GM18505 (cell line): ENCODE data around the gene NLRC3.
"Not testable (repeated sequence)": the region's sequence is repeated elsewhere in the genome, so short reads cannot be mapped to it uniquely, and the experiment has no call there.

Source experiments
- ATAC-seq: cut with Tn5 transposase; IDR thresholded peaks from one replicate; pipeline ENCODE4 v1.9.1; 2021; ENCODE audit not compliant: unreplicated experiment
- POLR2A ChIP-seq: IDR thresholded peaks from 4 replicates; pipeline ENCODE4 v1.6.1; 2011; ENCODE audit warnings: borderline replicate concordance; ENCODE audit not compliant: insufficient read depth, insufficient read length; ENCODE audit errors: extremely low read depth

The NLRC3 gene

GRCh38 chr16:3518292-3518985 is 58.8 kb downstream of the NLRC3 start:
- no peak for TF ChIP-seq POLR2A
- no peak for ATAC-seq

- no peak for ATAC-seq
Measured at GRCh38 chr16:3515897-3516296, 61.3 kb downstream of the NLRC3 start.

GRCh38 chr16:3514621-3515020 is 62.6 kb downstream of the NLRC3 start:
- ATAC-seq, result no peak
- TF ChIP-seq POLR2A, result no peak

More at GRCh38 chr16:3515897-3516296, 61.3 kb downstream of the NLRC3 start:
- no peak for TF ChIP-seq POLR2A

- TF ChIP-seq POLR2A, result no peak
Measured at GRCh38 chr16:3513892-3514583, 63.2 kb downstream of the NLRC3 start.

GRCh38 chr16:3511286-3512180 is 65.7 kb downstream of the NLRC3 start:
- TF ChIP-seq POLR2A, result no peak
- no peak for ATAC-seq

More at GRCh38 chr16:3513892-3514583, 63.2 kb downstream of the NLRC3 start:
- no peak for ATAC-seq

GRCh38 chr16:3510416-3510815 is 66.8 kb downstream of the NLRC3 start:
- ATAC-seq, result no peak

GRCh38 chr16:3509470-3509928 is 67.7 kb downstream of the NLRC3 start:
- no peak for ATAC-seq
- no peak for TF ChIP-seq POLR2A

More at GRCh38 chr16:3510416-3510815, 66.8 kb downstream of the NLRC3 start:
- TF ChIP-seq POLR2A, result no peak

GRCh38 chr16:3508736-3509135 is 68.5 kb downstream of the NLRC3 start:
- no peak for TF ChIP-seq POLR2A
- ATAC-seq, result no peak

- no peak for TF ChIP-seq POLR2A
- ATAC-seq, result no peak
Measured at GRCh38 chr16:3503523-3503922, 73.7 kb downstream of the NLRC3 start.

GRCh38 chr16:3501783-3502400 is 75.3 kb downstream of the NLRC3 start:
- no peak for TF ChIP-seq POLR2A
- ATAC-seq, result no peak

- not testable (repeated sequence) for ATAC-seq
Measured at GRCh38 chr16:3501412-3501761, 75.8 kb downstream of the NLRC3 start.

- no peak for ATAC-seq
Measured at GRCh38 chr16:3498988-3499387, 78.2 kb downstream of the NLRC3 start.

GRCh38 chr16:3497771-3498170 is 79.4 kb downstream of the NLRC3 start:
- no peak for ATAC-seq
- TF ChIP-seq POLR2A, result no peak

More at GRCh38 chr16:3498988-3499387, 78.2 kb downstream of the NLRC3 start:
- no peak for TF ChIP-seq POLR2A
